PC-9 (cell line): ENCODE results near the gene GPR78. TPM values are rescaled to one million over a fixed set of nuclear protein-coding genes. Genes with fewer than 3 reads are reported as not detected.

Source experiments
- BruUV-seq: library from RNA; stranded (reverse); fragments of 400-500 nt; replicated peaks from 2 replicates; lab custom pipeline; 2021; lab: Mats Ljungman, UMichigan
- CTCF ChIA-PET: fragments of 300-600 bp; sonication (Branson Sonifier 250); formaldehyde crosslinking; loops from one replicate; lab custom pipeline; 2022; ENCODE audit warnings: antibody characterized with exemption; lab: Charles Lee
- POLR2A ChIA-PET: fragments of 300-600 bp; sonication (Branson Sonifier 250); formaldehyde crosslinking; loops from one replicate; lab custom pipeline; 2022; ENCODE audit warnings: antibody characterized with exemption; ENCODE audit not compliant: unreplicated experiment; lab: Charles Lee
- DNase-seq, 2 experiments: peaks; one replicate each; pipeline versions ENCODE4 v3.0.0 to v3.0.0-alpha.2; 2015 to 2022; ENCODE audit warnings: mixed read lengths in 1 of 2
- H2AFZ ChIP-seq: fragments of 200-600 bp; sonication (generic); 2 replicates; pipeline ENCODE4 v1.8.1; 2017; ENCODE audit warnings: antibody characterized with exemption
- H3F3A ChIP-seq: fragments of 200-600 bp; sonication (generic); 2 replicates; pipeline ENCODE4 v1.8.1; 2017; ENCODE audit warnings: antibody characterized with exemption, mild to moderate bottlenecking, low read depth; ENCODE audit not compliant: insufficient read depth
- H3K27ac ChIP-seq: fragments of 200-600 bp; sonication (generic); 2 replicates; pipeline ENCODE4 v1.6.1; 2016; ENCODE audit warnings: mixed run types
- H3K27me3 ChIP-seq: fragments of 200-600 bp; sonication (generic); 2 replicates; pipeline ENCODE4 v1.6.1; 2016; ENCODE audit warnings: low read depth, mixed run types; ENCODE audit not compliant: insufficient read depth
- H3K36me3 ChIP-seq: fragments of 200-600 bp; sonication (generic); 2 replicates; pipeline ENCODE4 v1.6.1; 2016; ENCODE audit warnings: low read depth, mixed run types
- H3K4me1 ChIP-seq: fragments of 200-600 bp; sonication (generic); replicated peaks from 2 replicates; pipeline ENCODE4 v1.6.1; 2016; ENCODE audit warnings: mixed run types; ENCODE audit not compliant: insufficient read depth
- H3K4me2 ChIP-seq: fragments of 200-600 bp; sonication (generic); 2 replicates; pipeline ENCODE4 v1.6.1; 2017; ENCODE audit warnings: mixed run types
- H3K4me3 ChIP-seq: fragments of 200-600 bp; sonication (generic); 2 replicates; pipeline ENCODE4 v1.6.1; 2016; ENCODE audit warnings: mixed run types
- H3K79me2 ChIP-seq: fragments of 200-600 bp; sonication (generic); 2 replicates; pipeline ENCODE4 v1.6.1; 2017; ENCODE audit warnings: low read depth, mixed run types
- H3K9me2 ChIP-seq: fragments of 200-600 bp; sonication (generic); 2 replicates; pipeline ENCODE4 v1.8.1; 2017; ENCODE audit warnings: mild to moderate bottlenecking; ENCODE audit not compliant: insufficient read depth
- H3K9me3 ChIP-seq: fragments of 200-600 bp; sonication (generic); 2 replicates; pipeline ENCODE4 v1.8.1; 2016; ENCODE audit warnings: low read depth; ENCODE audit not compliant: insufficient read depth
- H4K20me1 ChIP-seq: fragments of 200-600 bp; sonication (generic); 2 replicates; pipeline ENCODE4 v1.8.1; 2017; ENCODE audit not compliant: insufficient read depth
- CTCF ChIP-seq: fragments of 200-600 bp; sonication (generic); conservative IDR thresholded peaks from 2 replicates; pipeline ENCODE4 v1.6.1; 2017; ENCODE audit warnings: mixed run types, antibody characterized with exemption, mild to moderate bottlenecking, moderate library complexity
- EZH2 ChIP-seq: fragments of 200-600 bp; sonication (generic); IDR thresholded peaks from 2 replicates; pipeline ENCODE4 v1.8.0; 2017; ENCODE audit warnings: antibody characterized with exemption, low read depth
- intact Hi-C: fragments of 100-400 bp; cut with micrococcal nuclease; formaldehyde crosslinking; loops from one replicate; pipeline ENCODE4 v1.10.0; 2022; ENCODE audit not compliant: unreplicated experiment
- total RNA-seq: library from RNA; stranded (reverse); gene quantifications from 2 replicates; pipeline ENCODE4 v1.2.3, GENCODE V29; 2021

The GPR78 gene
- total RNA-seq, 1 experiment from 2014 or later = 56.6 TPM

- BruUV-seq = no TSS peak
- H3K79me2 ChIP-seq = no peaks in the 10 kb centered on the region
- H3K4me3 ChIP-seq = no peak overlapping the region
- H3F3A ChIP-seq = no peaks in the 10 kb centered on the region; the same call in 1 of the 2 replicates
- DNase-seq = no peak
- H4K20me1 ChIP-seq = no peaks in the 10 kb centered on the region
- no peaks in the 10 kb centered on the region for H3K9me2 ChIP-seq
- H3K36me3 ChIP-seq = no peaks in the 10 kb centered on the region
- TF ChIP-seq EZH2 (no peak), CTCF (no peak)
- no peak overlapping the region for H3K27ac ChIP-seq
- ChIA-PET CTCF (no interaction called here), POLR2A (no interaction called here)
- intact Hi-C loops = no loop called here
- H3K4me2 ChIP-seq = no peak overlapping the region
- H3K27me3 ChIP-seq = no peaks in the 10 kb centered on the region
- no peaks in the 10 kb centered on the region for H3K9me3 ChIP-seq
- H2AFZ ChIP-seq = no peak overlapping the region
- no peaks in the 10 kb centered on the region for H3K4me1 ChIP-seq
These were observed 2.2 kb downstream of the GPR78 start for GRCh38 chr4:8582436-8582835.

GRCh38 chr4:8582941-8583654, 2.9 kb downstream of the GPR78 start:
- Histone ChIP-seq H3K79me2 (no peaks in the 10 kb centered on the region), H3K4me2 (no peak overlapping the region), H3K4me1 (no peaks in the 10 kb centered on the region), H3F3A (no peaks in the 10 kb centered on the region; the same call in 1 of the 2 replicates), H3K9me3 (no peaks in the 10 kb centered on the region), H3K36me3 (no peaks in the 10 kb centered on the region), H3K27me3 (no peaks in the 10 kb centered on the region), H4K20me1 (no peaks in the 10 kb centered on the region), H3K9me2 (no peaks in the 10 kb centered on the region), H3K4me3 (no peak overlapping the region), H3K27ac (no peak overlapping the region), H2AFZ (no peak overlapping the region)
- TF ChIP-seq EZH2 = no peak
- TF ChIP-seq CTCF = no peak
- ChIA-PET POLR2A (interaction anchor here (0.6 kb wide), 1 partner anchor 567 kb away, joined by 10 read pairs; no protein-coding TSS in a partner anchor), CTCF (interaction anchor here (0.5 kb wide), 1 partner anchor 60 kb away, joined by 4 read pairs; no protein-coding TSS in a partner anchor)
- no peak for DNase-seq
- intact Hi-C loops = no loop called here
- BruUV-seq = no TSS peak

GRCh38 chr4:8583655-8584025, 3.4 kb downstream of the GPR78 start:
- Histone ChIP-seq H3K4me3 (no peak overlapping the region), H4K20me1 (no peaks in the 10 kb centered on the region), H3K27ac (no peak overlapping the region), H3K36me3 (no peaks in the 10 kb centered on the region), H3F3A (no peaks in the 10 kb centered on the region; the same call in 1 of the 2 replicates), H3K4me2 (no peak overlapping the region), H3K27me3 (no peaks in the 10 kb centered on the region), H3K9me3 (no peaks in the 10 kb centered on the region), H3K9me2 (no peaks in the 10 kb centered on the region), H3K4me1 (no peaks in the 10 kb centered on the region), H2AFZ (no peak overlapping the region), H3K79me2 (no peaks in the 10 kb centered on the region)
- TF ChIP-seq EZH2 = no peak
- no peak for TF ChIP-seq CTCF
- CTCF ChIA-PET = interaction anchor here (0.5 kb wide), 1 partner anchor 61 kb away, joined by 4 read pairs; no protein-coding TSS in a partner anchor
- intact Hi-C loops = no loop called here
- POLR2A ChIA-PET = interaction anchor here (0.6 kb wide), 1 partner anchor 568 kb away, joined by 10 read pairs; no protein-coding TSS in a partner anchor
- no peak for DNase-seq
- no TSS peak for BruUV-seq
